HG03469 (cell line): ENCODE results near the gene STK35.

ENCODE experiments used
- ATAC-seq: cut with Tn5 transposase; IDR thresholded peaks from one replicate; pipeline ENCODE4 v1.9.1; 2021; ENCODE audit warnings: mild to moderate bottlenecking, moderate library complexity, moderate number of reproducible peaks; ENCODE audit not compliant: unreplicated experiment

Gene STK35

DNA sequence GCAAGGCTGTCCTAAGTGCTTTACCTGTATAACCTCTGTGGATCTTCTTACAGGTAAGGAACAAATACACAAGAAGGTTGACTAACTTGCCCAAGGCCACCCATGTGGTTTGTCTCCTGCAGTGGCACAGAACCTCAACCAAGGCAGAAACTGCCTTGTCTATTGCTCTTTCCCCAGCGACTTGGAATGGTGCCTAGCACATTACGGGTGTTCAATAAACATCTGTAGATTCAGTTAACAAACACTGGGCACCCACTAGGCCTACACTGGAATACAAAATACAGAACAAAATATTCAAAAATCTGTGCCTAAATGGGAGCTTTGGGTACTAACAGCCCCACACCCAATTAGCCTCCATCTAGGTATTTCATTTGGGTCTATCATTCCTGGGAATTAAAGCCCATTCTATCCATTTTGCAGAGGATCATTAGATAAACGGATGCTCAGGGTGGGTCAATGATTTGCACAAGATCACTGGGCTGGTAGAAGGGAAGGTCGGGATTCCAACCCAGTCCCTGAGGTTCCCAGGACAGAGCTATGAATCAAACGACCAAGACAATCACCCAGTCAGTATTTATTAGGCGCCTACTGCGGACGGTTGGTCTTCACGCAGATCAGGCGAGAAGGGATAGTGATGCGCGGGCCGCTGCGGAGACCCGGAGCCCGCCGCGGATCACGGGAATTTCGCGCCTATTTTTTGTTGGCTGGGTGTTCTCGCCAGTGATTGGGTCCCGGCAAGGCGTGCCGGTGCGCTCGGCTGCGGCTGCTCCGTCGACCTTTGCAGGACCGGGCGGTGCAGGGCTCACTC lies at the start of gene STK35:
Gene STK35, plus strand, starts transcription at position 771 of the 808 bp plus-strand sequence. CDS start 55 bp downstream, outside the sequence.
- peak; percentile 32 for ATAC-seq

- ATAC-seq = no peak
Measured at GRCh38 chr20:2051946-2052345, 49.7 kb upstream of the STK35 start.

GRCh38 chr20:2052741-2053140 lies 48.9 kb upstream of the STK35 start:
- no peak for ATAC-seq

DNA sequence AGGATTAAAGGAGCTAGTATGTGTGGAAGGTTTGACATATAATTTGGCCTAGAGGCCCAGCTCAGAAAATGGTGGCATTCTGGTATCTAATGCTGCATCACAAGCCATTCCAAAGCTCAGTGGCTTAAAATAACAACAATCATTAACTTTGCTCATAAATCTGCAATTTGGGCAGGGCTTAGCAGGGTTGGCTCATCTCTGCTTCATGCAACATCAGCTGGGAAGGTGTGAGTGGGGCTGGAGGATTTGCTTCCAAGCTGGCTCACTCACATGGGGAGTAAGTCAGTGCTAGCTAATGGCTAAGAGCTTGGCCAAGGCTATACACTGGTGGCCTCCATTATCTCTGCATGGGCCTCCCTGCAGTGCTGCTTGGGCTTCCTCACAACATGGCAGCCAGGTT lies 48.0 kb upstream of the STK35 start:
- no peak for ATAC-seq

DNA sequence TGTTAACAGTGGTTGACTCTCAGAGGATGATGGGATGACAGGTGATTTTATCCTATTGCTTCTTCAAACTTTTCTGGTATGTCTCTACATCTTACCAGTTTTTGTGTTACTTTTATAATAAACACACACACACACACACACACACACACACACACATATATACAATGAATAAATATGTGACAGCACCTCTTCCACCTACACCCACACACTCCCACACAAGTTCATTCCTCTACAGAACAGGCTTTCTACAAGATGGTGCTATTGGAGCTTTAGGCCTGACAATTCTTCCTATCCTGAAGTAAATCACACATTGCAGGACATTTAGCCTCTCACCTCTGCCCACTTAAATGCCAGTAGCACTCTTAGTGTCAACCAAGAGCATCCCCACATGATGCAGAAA lies 46.7 kb upstream of the STK35 start:
- no peak for ATAC-seq

- ATAC-seq = no peak
Measured at GRCh38 chr20:2059411-2059810, 42.2 kb upstream of the STK35 start.

- no peak for ATAC-seq
Measured at GRCh38 chr20:2065099-2065498, 36.5 kb upstream of the STK35 start.

DNA sequence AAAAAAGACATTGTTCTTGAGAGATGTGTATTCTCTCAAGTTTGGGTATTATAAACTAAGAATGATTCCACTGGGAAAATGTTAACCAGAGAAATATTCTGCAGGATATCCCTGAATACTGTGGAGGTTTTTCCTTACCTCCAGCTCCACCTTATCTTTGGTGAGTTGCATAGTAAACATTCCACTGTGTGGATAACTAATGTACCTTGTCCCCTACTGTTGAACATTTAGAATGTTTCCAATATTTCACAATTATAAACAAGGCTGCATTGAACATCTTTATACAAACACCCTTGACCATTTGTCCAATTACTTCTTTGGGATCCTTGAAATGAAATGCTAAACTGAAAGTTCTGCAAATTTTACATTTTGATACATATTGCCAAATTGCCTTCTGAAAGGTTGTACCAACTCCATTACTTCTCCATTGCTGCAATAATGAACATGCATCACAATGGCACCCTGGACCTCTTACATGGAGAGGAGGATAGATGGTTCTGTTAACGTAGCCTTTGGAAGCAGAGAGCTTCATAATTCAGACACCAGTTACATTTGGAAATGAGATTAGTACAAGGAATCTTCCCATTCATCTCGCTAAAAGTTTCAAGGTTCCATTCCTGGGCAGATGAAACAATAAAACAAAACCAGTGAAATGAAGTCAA lies 35.0 kb upstream of the STK35 start:
- no peak for ATAC-seq

DNA sequence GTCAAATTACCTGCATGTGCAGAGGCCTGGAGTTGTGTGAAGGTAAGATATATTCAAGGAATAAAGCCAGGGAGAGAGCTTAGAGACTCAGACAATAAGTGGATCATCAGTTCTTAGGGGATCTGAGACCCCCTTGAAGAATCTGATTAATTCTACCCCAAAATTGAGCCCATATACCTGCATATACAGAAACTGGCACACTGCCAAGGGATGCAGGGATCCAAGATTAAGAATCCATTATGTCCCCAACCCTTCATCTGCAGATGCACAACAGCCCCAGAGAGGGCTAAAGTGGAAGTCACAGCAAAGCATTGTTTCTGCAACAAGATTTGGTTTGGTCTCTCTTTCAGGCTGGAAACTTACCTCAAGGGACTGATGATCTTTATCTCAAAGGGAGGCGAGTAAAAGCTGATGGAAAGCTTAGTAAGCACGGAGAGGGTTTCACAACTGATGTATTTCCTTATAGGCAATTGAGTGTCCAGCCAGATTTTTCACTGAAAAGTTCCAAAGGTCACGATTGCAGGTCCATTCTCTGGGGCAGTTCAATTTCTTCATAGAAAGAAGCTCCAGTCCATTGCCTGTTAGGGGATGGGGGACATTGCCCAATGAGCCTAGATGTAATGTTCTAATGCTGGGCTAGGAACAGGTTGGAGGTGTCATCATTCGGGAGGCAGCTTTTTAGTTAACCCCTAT lies 20.9 kb upstream of the STK35 start:
- ATAC-seq = no peak

- no peak for ATAC-seq
Measured at GRCh38 chr20:2084703-2085102, 16.9 kb upstream of the STK35 start.

DNA sequence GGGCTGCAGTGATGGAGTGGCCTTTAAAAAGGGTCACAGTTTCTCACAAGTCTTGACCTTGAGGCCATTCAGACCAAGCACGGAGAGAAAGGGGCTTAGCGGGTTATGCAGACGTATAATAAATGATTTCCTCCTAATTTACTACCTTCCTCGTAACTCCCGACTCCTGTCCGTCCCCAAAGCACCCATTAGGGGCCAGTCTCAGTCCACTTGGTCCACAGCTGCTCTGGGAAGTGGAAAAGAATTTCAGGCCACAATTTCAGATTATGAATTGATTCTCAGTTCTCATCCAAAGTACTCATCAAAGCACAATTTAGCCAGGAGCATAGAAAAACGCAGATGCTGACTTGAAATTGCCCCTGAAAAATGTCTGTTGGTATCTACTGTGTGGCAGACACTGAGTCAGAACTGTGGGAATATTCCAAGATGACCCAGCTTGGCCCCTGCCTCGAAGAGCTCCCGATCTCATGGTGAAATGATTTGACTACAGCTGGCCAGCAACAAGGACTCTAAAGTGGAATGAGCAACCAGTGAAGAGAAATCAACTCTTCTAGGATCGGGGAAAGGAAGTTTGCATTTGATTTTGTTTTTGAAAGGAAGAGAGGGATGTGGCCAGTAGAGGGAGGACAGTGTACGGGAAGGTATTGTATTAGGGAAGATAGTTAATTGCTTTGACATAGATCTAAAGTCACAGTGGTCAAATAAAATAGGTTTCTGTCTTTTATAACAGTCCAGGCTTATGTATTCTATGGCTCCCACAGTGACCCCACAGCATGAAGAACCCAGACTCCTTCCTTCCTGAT lies 15.2 kb upstream of the STK35 start:
- ATAC-seq = no peak

GRCh38 chr20:2086980-2087377 lies 14.6 kb upstream of the STK35 start:
- no peak for ATAC-seq

- ATAC-seq = no peak
Measured at GRCh38 chr20:2088891-2089290, 12.7 kb upstream of the STK35 start.

- no peak for ATAC-seq
Measured at GRCh38 chr20:2089447-2089846, 12.2 kb upstream of the STK35 start.

- no peak for ATAC-seq
Measured at GRCh38 chr20:2093159-2093781, 8.4 kb upstream of the STK35 start.

DNA sequence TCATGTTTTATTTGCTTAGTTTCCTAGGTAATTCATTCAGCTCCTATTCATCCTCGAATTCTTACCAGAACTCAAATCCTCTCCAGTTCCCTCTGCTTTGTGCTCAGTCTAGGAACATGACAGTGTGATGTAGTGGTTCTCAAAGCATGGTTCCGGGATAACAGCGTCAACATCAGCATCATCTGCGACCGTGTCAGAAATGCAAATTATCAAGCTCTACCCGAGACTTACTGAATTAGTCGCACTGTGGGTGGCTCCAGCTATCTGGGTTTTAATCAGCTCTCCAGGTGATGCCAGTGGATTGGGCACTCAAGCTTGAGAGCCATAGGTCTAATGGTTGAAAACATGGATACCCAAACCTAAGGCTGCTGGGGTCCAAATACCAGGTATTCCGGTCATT lies 7.7 kb upstream of the STK35 start:
- no peak for ATAC-seq

- peak; percentile 40 for ATAC-seq
Measured at GRCh38 chr20:2101865-2102584, 398 bp downstream of the STK35 start.

- peak; percentile 33 for ATAC-seq
Measured at GRCh38 chr20:2102585-2103460, 1.2 kb downstream of the STK35 start.
